Bronchial epithelial cell (primary cell): Measurements from ENCODE around the gene LONRF2. TPM values are rescaled to one million over a fixed set of nuclear protein-coding genes. Genes with fewer than 3 reads are reported as not detected.
A peak's percentile ranks its signal among the peaks of the same experiment; 100 is the strongest.

Experiments
- DNase-seq: peaks from one replicate; pipeline ENCODE4 v3.0.0-alpha.2; 2010; ENCODE audit warnings: low read depth
- FAIRE-seq: peaks from 2 replicates; lab custom pipeline; 2011; peaks lifted over from hg19 to GRCh38; lab: Jason Lieb, UNC
- H3K27me3 ChIP-seq: 2 replicates; pipeline ENCODE4 v1.5.1; 2011; ENCODE audit warnings: low read length; ENCODE audit not compliant: control insufficient read depth, insufficient read depth
- H3K36me3 ChIP-seq: 2 replicates; pipeline ENCODE4 v1.5.1; 2011; ENCODE audit warnings: low read length; ENCODE audit not compliant: control insufficient read depth, insufficient read depth
- H3K4me3 ChIP-seq: 2 replicates; pipeline ENCODE4 v1.5.1; 2011; ENCODE audit warnings: mild to moderate bottlenecking, low read depth, low read length, control low read depth
- total RNA-seq: library from RNA; depleted of rRNA; stranded (reverse); fragments of >200 nt; gene quantifications from 2 replicates; pipeline ENCODE4 v1.2.1, GENCODE V29; 2014
- TF ChIP-seq, protein P1 (sequence below): IDR thresholded peaks from 2 replicates; pipeline ENCODE4 v1.5.1; 2011; ENCODE audit warnings: mild to moderate bottlenecking, moderate library complexity, low read length, control low read depth, inconsistent platforms; ENCODE audit not compliant: insufficient read depth, severe bottlenecking

The LONRF2 gene
- total RNA-seq, 1 donor from 2014 or later, result not detected

DNA sequence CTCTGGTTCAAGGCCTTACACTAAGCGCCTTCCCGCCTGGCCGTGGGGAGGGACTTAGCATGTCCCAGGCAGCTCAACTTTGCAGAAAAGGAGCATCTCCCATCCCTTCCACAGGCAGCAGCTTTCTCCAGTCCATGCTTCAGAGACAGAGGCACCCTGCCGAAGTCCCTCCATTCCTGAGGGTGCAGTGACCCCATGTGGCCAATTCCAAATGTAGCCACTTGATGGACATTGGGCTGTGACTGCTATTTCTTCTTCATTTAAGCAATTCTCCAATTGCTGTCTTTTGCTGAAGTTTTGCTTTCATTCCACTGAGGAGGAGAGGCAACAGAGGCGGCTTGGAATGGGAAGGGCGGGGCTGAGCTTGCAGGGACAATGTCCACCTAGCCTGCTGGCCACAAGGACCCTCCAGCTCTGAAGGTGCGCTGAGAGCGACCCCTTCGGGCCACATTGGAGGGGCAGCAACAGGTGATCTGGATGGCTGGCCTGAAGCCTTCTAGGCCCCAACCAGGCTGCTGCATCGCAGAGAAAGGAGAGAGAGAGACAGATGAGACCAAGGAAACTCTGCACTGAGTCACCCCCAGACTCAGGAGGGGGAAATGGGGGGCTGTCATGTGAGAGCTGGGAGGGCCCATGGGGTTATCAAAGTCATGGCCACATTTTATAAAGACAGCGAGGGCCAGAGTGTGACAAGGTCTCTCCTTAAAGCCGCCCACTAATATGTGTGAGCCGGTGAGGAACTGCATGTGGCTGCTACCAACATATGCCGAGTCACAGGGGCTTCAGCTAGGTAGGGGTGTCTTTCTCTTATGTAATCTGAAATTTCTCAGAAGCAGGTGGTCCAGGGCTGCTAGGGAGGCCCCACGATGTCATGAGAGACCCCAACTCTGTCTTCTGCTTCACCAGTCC is 61.3 kb downstream of the LONRF2 start:
- TF ChIP-seq, protein P1, sequence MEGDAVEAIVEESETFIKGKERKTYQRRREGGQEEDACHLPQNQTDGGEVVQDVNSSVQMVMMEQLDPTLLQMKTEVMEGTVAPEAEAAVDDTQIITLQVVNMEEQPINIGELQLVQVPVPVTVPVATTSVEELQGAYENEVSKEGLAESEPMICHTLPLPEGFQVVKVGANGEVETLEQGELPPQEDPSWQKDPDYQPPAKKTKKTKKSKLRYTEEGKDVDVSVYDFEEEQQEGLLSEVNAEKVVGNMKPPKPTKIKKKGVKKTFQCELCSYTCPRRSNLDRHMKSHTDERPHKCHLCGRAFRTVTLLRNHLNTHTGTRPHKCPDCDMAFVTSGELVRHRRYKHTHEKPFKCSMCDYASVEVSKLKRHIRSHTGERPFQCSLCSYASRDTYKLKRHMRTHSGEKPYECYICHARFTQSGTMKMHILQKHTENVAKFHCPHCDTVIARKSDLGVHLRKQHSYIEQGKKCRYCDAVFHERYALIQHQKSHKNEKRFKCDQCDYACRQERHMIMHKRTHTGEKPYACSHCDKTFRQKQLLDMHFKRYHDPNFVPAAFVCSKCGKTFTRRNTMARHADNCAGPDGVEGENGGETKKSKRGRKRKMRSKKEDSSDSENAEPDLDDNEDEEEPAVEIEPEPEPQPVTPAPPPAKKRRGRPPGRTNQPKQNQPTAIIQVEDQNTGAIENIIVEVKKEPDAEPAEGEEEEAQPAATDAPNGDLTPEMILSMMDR, result peak; percentile 49
- peak; percentile 27 for DNase-seq
- no peak for FAIRE-seq

DNA sequence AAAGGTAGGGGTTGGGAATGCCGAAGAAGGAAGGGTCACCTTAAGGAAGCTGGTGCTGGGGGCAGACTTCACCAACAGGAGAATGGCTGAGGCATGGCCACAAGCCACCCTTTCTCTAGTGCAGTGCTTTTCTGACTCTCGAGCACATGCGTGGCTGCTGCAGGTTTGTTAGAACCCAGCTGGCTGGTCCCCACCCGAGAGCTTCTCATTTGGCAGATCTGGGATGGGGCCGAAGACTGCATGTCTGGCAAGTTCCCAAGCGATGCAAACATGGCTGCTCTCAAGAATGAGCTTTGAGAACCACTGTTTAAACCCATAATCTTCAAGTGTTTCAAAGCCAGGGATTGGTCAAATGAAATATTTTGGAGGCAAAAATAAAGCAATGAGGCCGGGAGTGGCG is 63.2 kb downstream of the LONRF2 start:
- FAIRE-seq (no peak), DNase-seq (no peak)
- no peak overlapping the region for H3K4me3 ChIP-seq
- H3K27me3 ChIP-seq, result no peaks in the 10 kb centered on the region
- TF ChIP-seq, protein P1, result no peak
- no peaks in the 10 kb centered on the region for H3K36me3 ChIP-seq

More for the DNA sequence above, 61.3 kb downstream of the LONRF2 start:
- Histone ChIP-seq H3K27me3 (no peaks in the 10 kb centered on the region), H3K4me3 (no peak overlapping the region), H3K36me3 (no peaks in the 10 kb centered on the region)

DNA sequence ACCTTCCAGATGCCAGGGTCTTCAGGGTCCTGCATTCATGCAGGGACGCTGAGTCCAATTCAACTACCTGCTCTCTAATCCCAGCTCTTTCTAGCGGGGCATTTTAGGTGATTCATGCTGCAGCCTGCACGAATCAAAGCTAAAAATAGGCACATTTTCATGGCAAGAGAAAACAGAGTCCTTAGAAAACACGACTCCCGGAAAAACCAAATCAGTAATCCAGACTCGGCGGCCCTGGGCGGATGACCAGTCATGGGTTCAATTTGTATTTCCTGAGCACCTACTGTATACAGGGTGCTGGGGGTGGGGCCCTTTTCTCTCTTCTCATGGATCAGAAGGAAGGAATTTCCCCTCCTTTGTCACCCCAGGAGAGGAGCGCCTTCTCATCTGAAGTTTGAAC is 64.4 kb downstream of the LONRF2 start:
- Histone ChIP-seq H3K36me3 (no peaks in the 10 kb centered on the region), H3K27me3 (no peaks in the 10 kb centered on the region), H3K4me3 (no peak overlapping the region)
- DNase-seq (peak; percentile 20), FAIRE-seq (no peak)
- TF ChIP-seq, protein P1, result no peak

DNA sequence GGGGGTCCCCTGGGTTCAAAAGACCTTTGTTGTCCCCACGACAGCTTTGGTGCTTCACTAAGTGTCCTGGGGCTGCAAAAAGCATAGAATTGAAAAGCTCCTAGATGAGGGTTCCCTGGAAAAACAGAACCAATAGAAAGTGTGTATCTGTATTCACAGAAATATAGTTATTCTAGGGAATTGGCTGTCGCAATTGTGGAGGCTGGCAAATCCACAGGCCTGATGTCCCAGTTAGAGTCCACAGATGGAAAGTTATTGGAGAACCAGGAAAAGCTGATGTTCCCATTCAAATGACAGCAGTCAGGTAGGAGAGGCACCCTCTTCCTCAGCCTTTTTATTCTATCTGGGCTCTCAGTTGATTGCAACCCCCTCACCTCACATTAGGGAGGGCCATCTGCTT is 65.5 kb downstream of the LONRF2 start:
- TF ChIP-seq, protein P1, result no peak
- no peak for DNase-seq
- Histone ChIP-seq H3K27me3 (no peaks in the 10 kb centered on the region), H3K4me3 (no peak overlapping the region), H3K36me3 (no peaks in the 10 kb centered on the region)
- no peak for FAIRE-seq

DNA sequence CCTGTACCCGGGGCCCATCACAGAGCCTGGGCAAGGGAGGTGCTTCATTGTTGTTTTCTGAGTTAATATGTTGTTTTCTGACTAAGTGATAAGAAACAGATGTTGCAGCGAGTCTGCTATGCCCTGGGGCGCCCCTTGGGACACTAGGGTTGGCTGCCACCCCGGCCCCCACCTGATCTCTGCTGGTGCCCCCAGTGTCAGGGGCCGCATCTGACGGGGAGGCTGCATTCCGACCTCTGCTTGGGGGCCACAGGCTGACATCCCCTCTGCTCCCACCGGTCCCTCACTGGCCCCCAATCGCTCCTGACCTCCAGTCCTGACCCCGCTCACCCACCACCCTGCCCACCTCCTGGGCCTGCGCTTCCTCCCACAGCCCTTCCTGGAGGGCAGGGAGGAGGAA is 65.9 kb downstream of the LONRF2 start:
- Histone ChIP-seq H3K27me3 (no peaks in the 10 kb centered on the region), H3K36me3 (no peaks in the 10 kb centered on the region), H3K4me3 (no peak overlapping the region)
- FAIRE-seq, result no peak
- DNase-seq, result no peak
- TF ChIP-seq, protein P1, result no peak
